C4-2B (cell line): ENCODE measurements around the gene MSMP.

ENCODE experiments used
- CTCF ChIP-seq: fragments of 450-650 bp; conservative IDR thresholded peaks from 2 replicates; pipeline ENCODE4 v1.5.1; 2017; ENCODE audit warnings: mild to moderate bottlenecking
- ZFX ChIP-seq: fragments of 450-650 bp; IDR thresholded peaks from 2 replicates; pipeline ENCODE4 v1.6.1; 2017

GRCh38 chr9:35783418-35783817, 29.3 kb upstream of the MSMP start:
- no peak for TF ChIP-seq CTCF
- TF ChIP-seq ZFX: no peak
